GM12872 (cell line): ENCODE results near the gene IPO4.

ENCODE experiments used
- CTCF ChIP-seq: IDR thresholded peaks from 3 replicates; pipeline ENCODE4 v1.5.1; 2011; ENCODE audit warnings: low read depth, mild to moderate bottlenecking, low read length, moderate library complexity; ENCODE audit not compliant: insufficient read depth

IPO4 gene

DNA sequence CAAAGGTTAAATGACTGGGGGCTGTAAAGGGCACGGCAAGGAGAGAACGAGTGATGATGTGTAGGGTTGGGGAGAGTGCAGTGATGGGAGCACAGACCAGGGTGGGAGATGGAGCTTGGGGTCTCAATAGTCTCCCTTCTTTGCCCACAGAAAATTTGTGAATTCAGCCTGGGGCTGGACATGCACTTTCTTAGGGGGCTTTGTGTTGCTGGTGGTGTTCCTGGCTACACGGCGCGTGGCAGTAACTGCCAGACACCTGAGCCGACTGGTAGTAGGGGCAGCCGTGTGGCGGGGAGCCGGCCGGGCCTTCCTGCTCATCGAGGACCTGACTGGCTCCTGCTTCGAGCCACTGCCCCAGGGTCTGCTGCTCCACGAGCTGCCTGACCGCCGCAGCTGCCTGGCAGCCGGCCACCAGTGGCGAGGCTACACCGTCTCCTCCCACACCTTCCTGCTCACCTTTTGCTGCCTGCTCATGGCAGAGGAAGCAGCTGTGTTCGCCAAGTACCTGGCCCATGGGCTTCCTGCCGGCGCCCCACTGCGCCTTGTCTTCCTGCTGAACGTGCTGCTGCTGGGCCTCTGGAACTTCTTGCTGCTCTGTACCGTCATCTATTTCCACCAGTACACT lies 56.4 kb downstream of the IPO4 start:
- TF ChIP-seq CTCF = no peak

DNA sequence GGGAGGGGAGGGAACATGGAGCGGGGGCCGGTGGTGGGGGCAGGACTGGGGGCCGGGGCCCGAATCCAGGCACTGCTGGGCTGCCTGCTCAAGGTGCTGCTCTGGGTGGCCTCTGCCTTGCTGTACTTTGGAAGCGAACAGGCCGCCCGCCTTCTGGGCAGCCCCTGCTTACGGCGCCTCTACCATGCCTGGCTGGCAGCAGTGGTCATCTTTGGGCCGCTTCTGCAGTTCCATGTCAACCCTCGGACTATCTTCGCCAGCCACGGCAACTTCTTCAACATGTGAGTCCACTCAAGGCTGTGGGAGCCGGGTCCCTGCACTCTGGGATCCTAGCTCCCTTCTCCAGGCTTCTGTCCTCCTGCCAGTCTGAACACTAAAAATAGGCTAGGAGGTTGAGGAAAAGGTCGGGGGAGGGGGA lies 57.1 kb downstream of the IPO4 start:
- no peak for TF ChIP-seq CTCF

DNA sequence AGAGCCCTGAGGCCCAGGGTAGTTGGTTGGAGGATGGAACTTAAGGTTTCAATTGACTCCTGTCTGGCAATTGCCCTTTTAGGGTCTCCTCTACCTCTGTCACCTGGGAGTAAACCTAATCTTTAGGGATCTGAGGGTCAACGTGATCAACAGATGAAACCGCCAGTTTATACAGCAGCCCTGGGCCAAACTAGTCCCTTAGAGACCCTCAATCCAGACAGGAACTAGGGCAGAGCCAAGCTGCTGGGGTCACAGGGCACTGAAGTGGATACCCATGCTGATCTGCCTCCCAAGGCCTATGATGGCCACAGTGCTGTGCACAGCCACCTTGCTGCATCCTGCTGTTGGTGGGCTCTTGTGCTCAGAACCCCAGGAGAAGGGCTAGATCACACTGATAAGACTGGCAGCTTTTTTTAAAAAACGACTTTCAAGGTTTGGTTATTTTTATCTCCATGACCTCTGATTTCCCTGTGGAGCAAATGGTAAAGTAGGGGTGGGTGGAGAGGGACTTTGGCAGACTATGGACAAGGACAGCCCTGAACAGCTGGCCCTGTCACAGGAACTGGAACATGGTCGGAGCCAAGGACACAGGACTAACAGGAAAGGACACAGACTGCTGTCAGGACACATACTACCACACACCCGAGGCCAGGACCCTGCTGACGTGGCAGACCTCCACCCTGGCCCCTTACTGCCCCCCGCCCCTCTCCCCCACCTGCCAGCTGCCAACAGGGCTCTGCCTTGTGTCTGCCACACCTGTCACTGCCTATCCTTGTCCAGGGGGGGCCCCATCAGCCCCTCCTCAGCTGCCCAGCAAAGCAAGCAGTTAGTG lies 57.7 kb downstream of the IPO4 start:
- TF ChIP-seq CTCF = no peak

DNA sequence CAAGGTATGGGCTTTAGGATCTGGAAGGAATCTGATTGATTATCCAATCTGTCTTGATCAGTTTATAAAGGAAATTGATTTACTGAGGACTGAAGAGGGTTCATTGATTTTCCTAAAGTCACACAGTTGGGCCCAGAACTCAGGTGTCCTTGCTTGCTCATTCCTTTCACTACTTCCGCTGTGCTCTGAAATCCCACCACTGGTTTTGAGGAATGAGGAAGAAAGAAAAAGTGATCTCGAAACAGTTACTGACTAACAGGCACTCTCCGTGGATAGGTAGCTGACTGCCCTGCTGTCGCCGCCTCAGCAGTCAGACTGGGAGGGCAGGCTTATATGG lies 58.3 kb downstream of the IPO4 start, which contains the start of gene FITM1:
Gene FITM1, plus strand, starts transcription at position 280 of the 337 bp plus-strand sequence. CDS start 905 bp downstream, outside the sequence.
- TF ChIP-seq CTCF = no peak
